GM19467 (cell line): ENCODE measurements around the gene SLC25A44.
A peak's percentile ranks its signal among the peaks of the same experiment; 100 is the strongest.

ENCODE experiments used
- ATAC-seq: cut with Tn5 transposase; IDR thresholded peaks from one replicate; pipeline ENCODE4 v1.9.1; 2021; ENCODE audit warnings: mild to moderate bottlenecking, moderate library complexity; ENCODE audit not compliant: unreplicated experiment

Gene SLC25A44

GRCh38 chr1:156193488-156194299 lies at the start of gene SLC25A44:
Gene SLC25A44 (plus strand): TSS chr1:156194104. CDS start chr1:156199848, 5,744 bp downstream.
- ATAC-seq = peak; percentile 91

- ATAC-seq = no peak
Measured at GRCh38 chr1:156144742-156145141, 49.2 kb upstream of the SLC25A44 start.

GRCh38 chr1:156145650-156146019 lies 48.3 kb upstream of the SLC25A44 start:
- no peak for ATAC-seq

GRCh38 chr1:156146020-156146768 lies 47.7 kb upstream of the SLC25A44 start:
- ATAC-seq = no peak

- no peak for ATAC-seq
Measured at GRCh38 chr1:156146769-156147405, 47.0 kb upstream of the SLC25A44 start.

- ATAC-seq = no peak
Measured at GRCh38 chr1:156148216-156148615, 45.7 kb upstream of the SLC25A44 start.

- ATAC-seq = peak; percentile 39
Measured at GRCh38 chr1:156149374-156150332, 44.3 kb upstream of the SLC25A44 start.

GRCh38 chr1:156150333-156151011 lies 43.4 kb upstream of the SLC25A44 start:
- ATAC-seq = no peak

GRCh38 chr1:156151093-156151688 lies 42.7 kb upstream of the SLC25A44 start:
- no peak for ATAC-seq

GRCh38 chr1:156152628-156153027 lies 41.3 kb upstream of the SLC25A44 start:
- no peak for ATAC-seq

- no peak for ATAC-seq
Measured at GRCh38 chr1:156153362-156153761, 40.5 kb upstream of the SLC25A44 start, which contains the start of gene SEMA4A. Gene SEMA4A (plus strand): TSS chr1:156153585. CDS start chr1:156154579, 994 bp downstream.

- ATAC-seq = peak; percentile 52
Measured at GRCh38 chr1:156154317-156154749, 39.6 kb upstream of the SLC25A44 start.

- no peak for ATAC-seq
Measured at GRCh38 chr1:156155756-156156510, 38.0 kb upstream of the SLC25A44 start.

- ATAC-seq = no peak
Measured at GRCh38 chr1:156157506-156157905, 36.4 kb upstream of the SLC25A44 start.

GRCh38 chr1:156157966-156158365 lies 35.9 kb upstream of the SLC25A44 start:
- no peak for ATAC-seq

GRCh38 chr1:156160000-156160742 lies 33.7 kb upstream of the SLC25A44 start:
- no peak for ATAC-seq

GRCh38 chr1:156160743-156161171 lies 33.1 kb upstream of the SLC25A44 start:
- no peak for ATAC-seq
